Body of pancreas (tissue), 4 donors: ENCODE results near the gene FARS2.

Experiments used
- POLR2A ChIP-seq, 3 donors: fragments of 450-650 bp; IDR thresholded peaks; one replicate each; pipeline ENCODE4 v1.6.1; 2016; ENCODE audit warnings: antibody characterized with exemption in 3 of 3, mild to moderate bottlenecking in 2 of 3
- TF ChIP-seq, protein P1 (sequence below), 7 experiments: fragments of 450-650 bp in 4 of 7; fragments of 200-600 bp in 3 of 7; sonication (generic) in 3 of 7; IDR thresholded peaks; one replicate each; pipeline ENCODE4 v1.5.1; 2016 to 2019; ENCODE audit warnings: antibody characterized with exemption in 7 of 7

GRCh38 chr6:5285081-5285480, 23.8 kb downstream of the FARS2 start:
- TF ChIP-seq, protein P1, sequence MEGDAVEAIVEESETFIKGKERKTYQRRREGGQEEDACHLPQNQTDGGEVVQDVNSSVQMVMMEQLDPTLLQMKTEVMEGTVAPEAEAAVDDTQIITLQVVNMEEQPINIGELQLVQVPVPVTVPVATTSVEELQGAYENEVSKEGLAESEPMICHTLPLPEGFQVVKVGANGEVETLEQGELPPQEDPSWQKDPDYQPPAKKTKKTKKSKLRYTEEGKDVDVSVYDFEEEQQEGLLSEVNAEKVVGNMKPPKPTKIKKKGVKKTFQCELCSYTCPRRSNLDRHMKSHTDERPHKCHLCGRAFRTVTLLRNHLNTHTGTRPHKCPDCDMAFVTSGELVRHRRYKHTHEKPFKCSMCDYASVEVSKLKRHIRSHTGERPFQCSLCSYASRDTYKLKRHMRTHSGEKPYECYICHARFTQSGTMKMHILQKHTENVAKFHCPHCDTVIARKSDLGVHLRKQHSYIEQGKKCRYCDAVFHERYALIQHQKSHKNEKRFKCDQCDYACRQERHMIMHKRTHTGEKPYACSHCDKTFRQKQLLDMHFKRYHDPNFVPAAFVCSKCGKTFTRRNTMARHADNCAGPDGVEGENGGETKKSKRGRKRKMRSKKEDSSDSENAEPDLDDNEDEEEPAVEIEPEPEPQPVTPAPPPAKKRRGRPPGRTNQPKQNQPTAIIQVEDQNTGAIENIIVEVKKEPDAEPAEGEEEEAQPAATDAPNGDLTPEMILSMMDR (IDR thresholded peaks at IDR 0.05), result no peak
- TF ChIP-seq POLR2A (IDR thresholded peaks at IDR 0.05), result no peak
